ENCODE data around the gene QSOX2.

Gene QSOX2

DNA sequence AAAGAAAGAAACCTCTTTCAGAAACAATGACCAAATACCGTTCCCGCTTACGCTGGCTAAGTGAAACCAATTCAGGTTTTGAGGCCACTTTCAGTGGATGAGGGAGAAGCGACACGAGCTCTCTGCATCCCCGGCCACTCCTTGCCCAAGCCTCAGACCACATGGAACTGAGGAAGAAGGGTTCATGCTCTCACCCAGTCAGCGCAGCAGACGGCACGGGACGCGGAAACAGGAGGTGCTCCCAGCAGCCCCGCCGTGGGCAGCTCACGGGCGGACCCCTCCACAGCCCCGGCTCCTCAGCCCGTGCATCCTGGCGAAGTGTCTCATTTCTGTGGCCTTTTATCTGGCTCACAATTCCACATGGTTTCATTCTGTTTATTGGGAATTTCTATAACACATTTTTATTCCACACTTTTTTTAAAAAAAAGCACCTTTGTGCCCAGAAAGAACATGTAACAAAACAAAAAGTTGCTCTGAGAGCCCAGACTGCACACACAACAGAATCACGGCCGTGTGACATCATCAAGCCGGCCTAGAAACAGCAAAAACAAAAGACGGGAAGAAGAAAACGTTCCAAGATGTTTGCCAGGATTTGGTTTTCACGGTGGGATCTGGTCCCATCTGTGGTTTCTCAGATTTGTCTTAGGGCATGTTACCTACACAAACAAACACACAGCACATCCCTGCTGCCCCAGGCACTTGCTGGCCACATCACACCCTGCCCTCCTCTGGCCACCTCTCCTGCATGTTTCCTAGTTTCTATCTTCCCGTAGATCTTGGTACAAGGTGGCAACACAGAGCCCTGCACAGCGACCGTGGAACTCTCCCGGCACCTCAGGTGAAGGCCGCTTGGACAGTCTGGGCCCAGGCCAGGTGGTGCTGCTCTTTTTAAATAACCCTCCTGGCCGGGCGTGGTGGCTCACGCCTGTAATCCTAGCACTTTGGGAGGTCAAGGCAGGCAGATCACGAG is 16.2 kb downstream of the QSOX2 start:
- 94 to 95% methylated on average over 33 of the region's 33 CpGs for WGBS, 2 experiments
- H3K36me3 ChIP-seq (ENCODE audit: control insufficient read depth, insufficient read depth, low read length), result no peaks in the 10 kb centered on the region
- H3K4me3 ChIP-seq (ENCODE audit: insufficient read depth, low read depth, low read length), result no peak overlapping the region
- H3K27me3 ChIP-seq (ENCODE audit: control insufficient read depth, insufficient read depth, low read length, poor library complexity, severe bottlenecking), result no peaks in the 10 kb centered on the region
- no peaks in the 10 kb centered on the region for H3K9me3 ChIP-seq (ENCODE audit: control insufficient read depth, low read length)
- no peaks in the 10 kb centered on the region for H3K4me1 ChIP-seq (ENCODE audit: control insufficient read depth, insufficient read depth, low read length)
- no peak overlapping the region for H3K27ac ChIP-seq (ENCODE audit: insufficient read depth, low read depth, low read length, poor library complexity, severe bottlenecking)

- Histone ChIP-seq H3K27me3 (ENCODE audit: control insufficient read depth, insufficient read depth, low read length, poor library complexity, severe bottlenecking) (no peaks in the 10 kb centered on the region), H3K4me1 (ENCODE audit: control insufficient read depth, insufficient read depth, low read length) (no peaks in the 10 kb centered on the region), H3K9me3 (ENCODE audit: control insufficient read depth, low read length) (no peaks in the 10 kb centered on the region), H3K27ac (ENCODE audit: insufficient read depth, low read depth, low read length, poor library complexity, severe bottlenecking) (no peak overlapping the region), H3K4me3 (ENCODE audit: insufficient read depth, low read depth, low read length) (no peak overlapping the region), H3K36me3 (ENCODE audit: control insufficient read depth, insufficient read depth, low read length) (no peaks in the 10 kb centered on the region)
- WGBS, 2 experiments, result 90 to 93% methylated on average over 18 of the region's 18 CpGs
These were observed 17.3 kb downstream of the QSOX2 start for GRCh38 chr9:136228107-136228875.

- WGBS, 2 experiments, result 95% methylated on average over 30 of the region's 30 CpGs
- no peak overlapping the region for H3K4me3 ChIP-seq (ENCODE audit: insufficient read depth, low read depth, low read length)
- no peaks in the 10 kb centered on the region for H3K4me1 ChIP-seq (ENCODE audit: control insufficient read depth, insufficient read depth, low read length)
- no peaks in the 10 kb centered on the region for H3K27me3 ChIP-seq (ENCODE audit: control insufficient read depth, insufficient read depth, low read length, poor library complexity, severe bottlenecking)
- no peaks in the 10 kb centered on the region for H3K9me3 ChIP-seq (ENCODE audit: control insufficient read depth, low read length)
- no peaks in the 10 kb centered on the region for H3K36me3 ChIP-seq (ENCODE audit: control insufficient read depth, insufficient read depth, low read length)
- H3K27ac ChIP-seq (ENCODE audit: insufficient read depth, low read depth, low read length, poor library complexity, severe bottlenecking), result no peak overlapping the region
These were observed 18.8 kb downstream of the QSOX2 start for GRCh38 chr9:136226680-136227407.

DNA sequence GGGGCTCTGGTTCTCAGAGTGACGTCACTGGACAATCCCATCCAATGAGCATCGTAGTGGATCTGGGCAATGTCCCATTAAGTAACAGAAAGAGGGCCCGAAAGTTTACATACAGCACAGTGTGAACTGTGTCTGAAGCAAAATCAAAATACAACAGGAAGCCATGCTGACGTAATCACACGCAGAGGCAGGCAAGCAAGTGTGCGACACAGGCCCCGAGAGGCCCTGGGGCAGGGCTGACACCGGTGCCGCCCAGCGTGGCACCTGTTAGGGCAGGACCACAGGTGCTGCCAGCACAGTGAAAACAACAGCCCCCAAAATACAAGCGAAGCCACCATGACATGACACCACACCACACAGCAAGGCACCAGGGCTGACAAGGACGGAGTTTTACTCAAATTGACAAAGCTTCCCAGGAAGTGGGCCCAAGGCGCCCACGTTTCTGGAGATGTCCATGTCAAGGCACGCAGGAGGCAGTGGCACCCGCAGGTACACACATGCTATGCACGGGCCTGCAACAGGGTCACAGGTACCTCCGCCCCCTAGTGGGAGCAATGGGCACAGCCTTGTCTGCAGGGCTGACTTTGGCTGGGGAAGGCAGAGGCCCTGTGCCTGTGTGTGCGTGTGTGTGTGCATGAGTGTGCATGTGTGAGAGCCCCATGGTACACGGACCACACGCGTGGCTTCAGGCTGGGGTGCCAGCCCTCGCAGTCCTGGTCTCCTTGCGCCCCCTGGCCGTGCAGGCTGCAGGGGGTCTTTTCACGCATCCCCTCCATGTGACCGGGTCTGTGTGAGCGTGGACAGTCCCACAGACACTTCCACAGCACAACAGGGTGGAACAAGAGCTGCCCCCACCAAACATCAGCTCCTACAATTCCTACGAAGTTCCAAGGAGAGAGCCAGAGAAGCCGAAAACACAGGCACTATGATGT is 19.6 kb downstream of the QSOX2 start:
- WGBS, 2 experiments, result 83 to 85% methylated on average over 30 of the region's 30 CpGs
- H3K27ac ChIP-seq (ENCODE audit: insufficient read depth, low read depth, low read length, poor library complexity, severe bottlenecking), result no peak overlapping the region
- no peak overlapping the region for H3K4me3 ChIP-seq (ENCODE audit: insufficient read depth, low read depth, low read length)
- H3K9me3 ChIP-seq (ENCODE audit: control insufficient read depth, low read length), result no peaks in the 10 kb centered on the region
- no peaks in the 10 kb centered on the region for H3K27me3 ChIP-seq (ENCODE audit: control insufficient read depth, insufficient read depth, low read length, poor library complexity, severe bottlenecking)
- H3K4me1 ChIP-seq (ENCODE audit: control insufficient read depth, insufficient read depth, low read length), result no peaks in the 10 kb centered on the region
- no peaks in the 10 kb centered on the region for H3K36me3 ChIP-seq (ENCODE audit: control insufficient read depth, insufficient read depth, low read length)

DNA sequence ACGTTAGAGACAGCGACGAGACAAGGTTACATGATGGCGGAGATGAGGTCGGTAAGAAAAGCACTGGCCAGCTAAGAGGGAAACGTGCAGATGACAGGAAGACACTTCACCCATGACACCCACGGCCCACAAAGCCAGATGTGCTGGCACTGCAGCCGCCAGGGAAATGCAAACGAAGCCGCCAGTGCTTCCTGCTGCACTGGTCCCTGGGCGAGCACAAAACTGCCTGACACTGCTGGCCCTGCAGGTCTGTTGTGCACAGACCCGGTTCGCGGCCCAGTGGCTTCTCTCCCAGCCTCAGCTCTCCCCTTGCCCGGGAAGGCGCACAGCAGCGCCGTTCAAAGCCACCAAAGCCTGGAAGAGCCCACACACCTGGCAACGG is 20.3 kb downstream of the QSOX2 start:
- Histone ChIP-seq H3K27me3 (ENCODE audit: control insufficient read depth, insufficient read depth, low read length, poor library complexity, severe bottlenecking) (no peaks in the 10 kb centered on the region), H3K36me3 (ENCODE audit: control insufficient read depth, insufficient read depth, low read length) (no peaks in the 10 kb centered on the region), H3K4me1 (ENCODE audit: control insufficient read depth, insufficient read depth, low read length) (no peaks in the 10 kb centered on the region), H3K4me3 (ENCODE audit: insufficient read depth, low read depth, low read length) (no peak overlapping the region), H3K9me3 (ENCODE audit: control insufficient read depth, low read length) (no peaks in the 10 kb centered on the region), H3K27ac (ENCODE audit: insufficient read depth, low read depth, low read length, poor library complexity, severe bottlenecking) (no peak overlapping the region)
- WGBS, 2 experiments, result 94% methylated on average over 19 of the region's 19 CpGs

GRCh38 chr9:136223871-136224640 is 21.6 kb downstream of the QSOX2 start:
- no peaks in the 10 kb centered on the region for H3K9me3 ChIP-seq (ENCODE audit: control insufficient read depth, low read length)
- H3K36me3 ChIP-seq (ENCODE audit: control insufficient read depth, insufficient read depth, low read length), result no peaks in the 10 kb centered on the region
- 95% methylated on average over 30 of the region's 30 CpGs for WGBS, 2 experiments
- no peaks in the 10 kb centered on the region for H3K27me3 ChIP-seq (ENCODE audit: control insufficient read depth, insufficient read depth, low read length, poor library complexity, severe bottlenecking)
- H3K27ac ChIP-seq (ENCODE audit: insufficient read depth, low read depth, low read length, poor library complexity, severe bottlenecking), result no peak overlapping the region
- H3K4me1 ChIP-seq (ENCODE audit: control insufficient read depth, insufficient read depth, low read length), result no peaks in the 10 kb centered on the region
- H3K4me3 ChIP-seq (ENCODE audit: insufficient read depth, low read depth, low read length), result no peak overlapping the region

DNA sequence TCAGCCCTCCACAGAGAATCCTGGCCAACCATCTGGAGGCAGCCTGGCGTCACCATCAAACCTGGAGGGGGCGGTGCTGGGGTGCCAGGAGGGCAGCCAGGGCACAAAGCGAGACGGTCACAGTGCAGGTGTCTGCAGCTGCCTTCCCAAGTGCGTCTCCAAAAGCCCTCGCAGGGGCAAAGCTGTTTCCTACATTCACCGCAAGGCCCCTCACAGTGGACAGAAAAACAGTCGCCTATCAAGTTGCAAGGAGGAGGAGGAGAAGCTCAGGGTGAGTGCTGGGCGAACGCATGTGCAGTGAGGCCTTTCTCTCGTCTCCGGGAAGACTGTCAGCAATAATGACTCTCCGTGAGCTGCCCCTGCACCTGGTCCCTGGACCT is 22.7 kb downstream of the QSOX2 start:
- Histone ChIP-seq H3K9me3 (ENCODE audit: control insufficient read depth, low read length) (no peaks in the 10 kb centered on the region), H3K36me3 (ENCODE audit: control insufficient read depth, insufficient read depth, low read length) (no peaks in the 10 kb centered on the region), H3K4me3 (ENCODE audit: insufficient read depth, low read depth, low read length) (no peak overlapping the region), H3K27ac (ENCODE audit: insufficient read depth, low read depth, low read length, poor library complexity, severe bottlenecking) (no peak overlapping the region), H3K4me1 (ENCODE audit: control insufficient read depth, insufficient read depth, low read length) (no peaks in the 10 kb centered on the region), H3K27me3 (ENCODE audit: control insufficient read depth, insufficient read depth, low read length, poor library complexity, severe bottlenecking) (no peaks in the 10 kb centered on the region)
- 93 to 96% methylated on average over 13 of the region's 13 CpGs for WGBS, 2 experiments

DNA sequence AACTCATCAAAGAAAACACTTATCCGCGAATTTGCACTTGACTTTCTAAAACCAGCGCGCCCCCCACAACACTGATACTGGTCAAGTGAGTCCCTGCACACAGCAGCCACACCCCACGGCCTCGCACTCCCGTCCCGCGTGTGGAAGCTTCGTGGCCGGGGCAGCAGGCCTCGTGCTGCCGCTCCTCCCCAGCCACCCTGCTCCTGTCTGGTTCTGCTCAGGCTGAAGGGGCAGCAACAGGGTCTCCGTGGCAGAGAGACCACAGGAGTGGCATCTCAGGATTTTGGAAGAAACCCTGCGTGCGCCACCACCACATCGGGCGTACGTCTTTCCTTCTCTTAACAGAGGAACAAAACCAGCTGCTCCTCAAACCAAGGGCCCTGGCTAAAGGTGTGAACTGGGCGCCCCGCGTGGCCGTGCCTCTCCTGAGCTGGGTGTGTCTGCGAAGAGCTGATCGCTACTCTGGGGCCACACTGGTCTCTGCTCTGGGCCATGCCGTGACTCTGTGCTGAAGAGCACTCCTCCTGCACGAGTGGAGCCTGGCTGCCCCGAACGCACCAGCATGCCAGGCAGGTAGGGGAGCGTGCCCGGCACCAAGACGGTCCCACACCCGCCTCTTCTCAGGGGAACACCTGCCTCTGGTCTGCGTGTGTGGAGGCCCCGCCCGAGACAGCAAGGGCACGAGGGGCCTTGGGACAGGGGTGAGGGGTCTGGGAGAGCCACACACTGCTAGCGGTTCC is 23.3 kb downstream of the QSOX2 start:
- Histone ChIP-seq H3K4me3 (ENCODE audit: insufficient read depth, low read depth, low read length) (no peak overlapping the region), H3K36me3 (ENCODE audit: control insufficient read depth, insufficient read depth, low read length) (no peaks in the 10 kb centered on the region), H3K27ac (ENCODE audit: insufficient read depth, low read depth, low read length, poor library complexity, severe bottlenecking) (no peak overlapping the region), H3K4me1 (ENCODE audit: control insufficient read depth, insufficient read depth, low read length) (no peaks in the 10 kb centered on the region), H3K9me3 (ENCODE audit: control insufficient read depth, low read length) (no peaks in the 10 kb centered on the region), H3K27me3 (ENCODE audit: control insufficient read depth, insufficient read depth, low read length, poor library complexity, severe bottlenecking) (no peaks in the 10 kb centered on the region)
- 95% methylated on average over 38 of the region's 38 CpGs for WGBS, 2 experiments

All from ectodermal cell (in vitro differentiated cells).